GM19035 (cell line): ENCODE measurements around the gene PTPRN2.
"Not testable (repeated sequence)": the region's sequence is repeated elsewhere in the genome, so short reads cannot be mapped to it uniquely, and the experiment has no call there.

Experiments used
- ATAC-seq: cut with Tn5 transposase; IDR thresholded peaks from one replicate; pipeline ENCODE4 v1.9.1; 2021; ENCODE audit not compliant: unreplicated experiment

Gene PTPRN2

GRCh38 chr7:158357106-158357897 is 230.3 kb downstream of the PTPRN2 start:
- no peak for ATAC-seq

DNA sequence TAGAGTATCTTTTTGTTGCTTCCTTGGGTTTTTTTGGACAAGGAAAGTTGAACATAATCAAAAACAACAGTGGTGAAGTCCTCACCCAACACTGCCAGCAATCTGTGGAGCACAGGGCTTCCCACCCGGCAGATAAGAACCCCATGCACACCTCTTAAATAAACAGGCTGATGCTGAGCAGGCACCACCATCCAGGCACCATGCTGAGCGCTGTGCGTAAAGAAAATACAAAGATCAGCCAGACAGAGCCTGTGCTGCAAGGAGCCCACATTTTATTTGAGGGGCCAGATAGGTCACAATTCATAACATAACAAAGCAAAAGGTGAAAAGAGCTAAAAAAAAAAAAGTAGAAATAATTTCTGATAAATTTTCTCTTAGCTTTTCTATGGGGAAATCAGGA is 231.2 kb downstream of the PTPRN2 start:
- no peak for ATAC-seq

- ATAC-seq: no peak
Observed at GRCh38 chr7:158355456-158356065, 232.1 kb downstream of the PTPRN2 start.

GRCh38 chr7:158354861-158355260 is 232.8 kb downstream of the PTPRN2 start:
- no peak for ATAC-seq

GRCh38 chr7:158353606-158354570 is 233.7 kb downstream of the PTPRN2 start:
- ATAC-seq: no peak

DNA sequence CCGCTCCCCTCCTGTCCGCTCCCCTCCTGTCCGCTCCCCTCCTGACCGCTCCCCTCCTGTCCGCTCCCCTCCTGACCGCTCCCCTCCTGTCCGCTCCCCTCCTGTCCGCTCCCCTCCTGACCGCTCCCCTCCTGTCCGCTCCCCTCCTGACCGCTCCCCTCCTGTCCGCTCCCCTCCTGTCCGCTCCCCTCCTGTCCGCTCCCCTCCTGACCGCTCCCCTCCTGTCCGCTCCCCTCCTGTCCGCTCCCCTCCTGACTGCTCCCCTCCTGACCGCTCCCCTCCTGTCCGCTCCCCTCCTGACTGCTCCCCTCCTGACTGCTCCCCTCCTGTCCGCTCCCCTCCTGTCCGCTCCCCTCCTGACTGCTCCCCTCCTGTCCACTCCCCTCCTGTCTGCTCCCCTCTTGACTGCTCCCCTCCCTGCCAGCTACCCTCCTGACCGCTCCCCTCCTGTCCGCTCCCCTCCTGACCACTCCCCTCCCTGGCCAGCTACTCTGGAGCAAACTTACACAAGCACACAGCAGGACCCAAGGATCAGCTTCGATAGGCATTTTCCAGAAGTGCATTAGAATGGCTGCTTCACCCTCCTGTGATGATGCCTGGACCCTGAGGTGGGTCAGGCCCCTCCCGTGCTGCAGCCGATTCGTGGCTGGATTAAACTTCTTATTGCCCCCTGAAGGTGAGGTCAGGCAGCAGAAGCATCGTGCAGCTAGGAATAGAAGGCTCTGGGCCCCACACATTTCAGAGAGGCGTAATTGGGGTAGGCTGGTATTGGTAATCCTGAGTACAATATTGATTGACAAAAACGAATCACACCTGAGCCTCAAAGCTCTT is 235.5 kb downstream of the PTPRN2 start:
- not testable (repeated sequence) for ATAC-seq

DNA sequence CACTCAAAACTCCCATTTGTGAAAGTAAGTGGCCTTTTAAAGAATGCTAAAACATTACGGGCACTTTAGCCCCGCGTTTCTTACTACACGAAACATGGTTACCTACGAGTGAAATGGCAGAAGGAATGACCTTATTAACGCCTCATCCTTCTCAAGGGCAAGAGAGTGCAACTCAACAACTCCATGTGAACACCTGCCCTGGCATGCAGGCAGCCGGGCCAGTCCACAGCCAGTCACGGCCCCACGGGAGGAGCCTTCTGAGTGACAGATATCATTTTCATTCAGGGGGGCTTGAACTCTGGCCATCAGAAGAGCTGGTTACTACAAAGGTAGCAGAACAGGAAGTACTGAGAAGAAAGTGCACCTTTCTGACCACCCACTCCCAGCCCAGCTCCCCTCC is 236.1 kb downstream of the PTPRN2 start:
- ATAC-seq: no peak

DNA sequence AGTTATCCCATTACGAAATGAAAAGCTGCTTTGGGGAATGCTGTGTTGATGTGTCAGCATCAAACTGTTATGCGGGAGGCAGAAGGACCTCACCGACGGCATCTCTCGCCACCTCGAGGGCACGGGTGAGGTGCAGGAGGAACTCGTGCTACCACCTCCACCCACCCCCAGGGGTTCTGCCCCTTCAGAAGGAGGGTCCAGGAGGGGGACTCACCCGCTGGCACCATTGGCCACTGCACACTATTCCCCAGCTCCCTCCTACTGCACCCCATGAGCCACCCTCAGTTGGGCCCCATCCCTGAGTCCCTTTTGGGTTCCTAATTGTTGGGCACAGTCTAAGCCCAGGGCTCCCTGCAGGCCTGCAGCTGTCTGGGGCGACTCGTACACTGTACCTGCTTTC is 236.6 kb downstream of the PTPRN2 start:
- no peak for ATAC-seq

DNA sequence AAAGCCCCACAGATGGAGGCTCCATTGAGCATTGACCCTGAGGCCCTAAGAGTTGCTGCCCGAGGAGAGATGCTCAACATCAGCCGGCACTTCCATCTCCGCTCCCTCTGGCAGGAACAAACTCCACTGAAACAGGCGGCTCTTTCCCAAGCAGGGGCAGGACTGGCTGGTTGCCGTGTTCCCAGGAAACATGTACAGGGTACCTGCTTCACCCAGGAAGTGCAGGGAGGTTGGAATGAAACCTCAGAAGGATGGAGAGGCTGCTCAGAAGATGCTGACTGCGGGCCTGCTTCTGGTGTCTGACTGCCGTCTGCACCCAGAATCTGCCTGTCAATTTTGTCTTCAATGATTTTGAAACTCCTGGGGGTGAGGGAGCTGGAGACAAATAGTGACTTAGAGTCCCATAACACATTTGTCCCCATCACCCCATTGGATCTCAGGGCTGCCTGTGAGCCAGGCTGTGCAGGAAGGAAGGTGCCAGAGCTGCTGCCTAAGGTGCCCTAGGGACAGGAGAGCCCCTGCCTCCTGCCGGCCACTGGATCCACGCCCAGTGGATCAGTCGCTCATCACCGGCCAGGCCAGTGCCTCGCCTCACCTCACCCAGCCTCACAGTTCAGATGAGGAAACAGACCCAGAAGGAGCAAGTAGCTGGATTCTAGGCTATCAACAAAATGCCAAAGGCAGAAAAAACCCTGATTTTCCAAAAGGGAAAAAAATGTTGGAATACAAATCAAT is 237.3 kb downstream of the PTPRN2 start:
- ATAC-seq: no peak

DNA sequence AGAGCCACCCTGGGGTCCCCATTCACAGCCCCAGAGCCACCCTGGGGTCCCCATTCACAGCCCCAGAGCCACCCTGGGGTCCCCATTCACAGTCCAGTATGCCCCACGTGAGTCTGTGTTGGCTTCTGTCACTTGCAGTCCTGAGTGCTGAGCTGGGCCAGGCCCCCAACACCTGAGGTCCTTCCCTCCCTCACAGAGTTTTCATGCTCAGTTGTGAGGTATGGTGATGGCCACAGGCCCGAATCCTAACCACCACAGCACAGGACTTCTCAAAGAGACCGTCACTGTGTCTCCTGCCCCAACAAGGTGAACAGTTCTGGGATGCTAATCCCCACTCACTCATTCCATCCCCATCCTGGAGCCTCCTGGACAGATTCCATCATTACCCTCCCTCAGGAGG is 239.2 kb downstream of the PTPRN2 start:
- no peak for ATAC-seq

GRCh38 chr7:158348039-158348438 is 239.6 kb downstream of the PTPRN2 start:
- not testable (repeated sequence) for ATAC-seq

- ATAC-seq: no peak
Observed at GRCh38 chr7:158345731-158346130, 241.9 kb downstream of the PTPRN2 start.

GRCh38 chr7:158344706-158345300 is 242.8 kb downstream of the PTPRN2 start:
- no peak for ATAC-seq

GRCh38 chr7:158343936-158344455 is 243.6 kb downstream of the PTPRN2 start:
- no peak for ATAC-seq

DNA sequence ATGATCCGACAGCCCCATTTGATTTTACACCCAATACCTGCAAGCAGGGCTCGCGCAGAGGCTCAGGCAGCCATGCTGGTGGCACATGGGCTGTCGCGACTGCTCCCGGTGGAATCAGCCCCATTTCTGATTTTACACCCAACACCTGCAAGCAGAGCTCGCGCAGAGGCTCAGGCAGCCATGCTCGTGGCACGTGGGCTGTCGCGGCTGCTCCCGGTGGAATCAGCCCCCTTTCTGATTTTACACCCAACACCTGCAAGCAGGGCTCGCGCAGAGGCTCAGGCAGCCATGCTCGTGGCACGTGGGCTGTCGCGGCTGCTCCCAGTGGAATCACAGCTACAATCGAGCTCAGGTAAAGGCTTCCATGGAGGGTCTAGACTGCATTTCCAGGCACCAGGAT is 244.1 kb downstream of the PTPRN2 start:
- ATAC-seq: no peak

GRCh38 chr7:158341097-158341496 is 246.5 kb downstream of the PTPRN2 start:
- ATAC-seq: not testable (repeated sequence)

DNA sequence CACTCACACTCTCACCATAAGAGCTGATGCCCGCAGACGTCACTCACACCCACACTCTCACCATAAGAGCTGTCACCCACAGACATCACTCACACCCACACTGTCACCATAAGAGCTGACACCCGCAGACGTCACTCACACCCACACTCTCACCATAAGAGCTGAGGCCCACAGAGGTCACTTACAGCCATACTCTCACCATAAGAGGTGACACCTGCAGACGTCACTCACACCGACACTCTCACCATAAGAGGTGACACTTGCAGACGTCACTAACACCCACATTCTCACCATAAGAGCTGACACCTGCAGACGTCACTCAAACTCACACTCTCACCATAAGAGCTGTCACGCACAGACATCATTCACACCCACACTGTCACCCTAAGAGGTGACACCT is 250.7 kb downstream of the PTPRN2 start:
- ATAC-seq: not testable (repeated sequence)

DNA sequence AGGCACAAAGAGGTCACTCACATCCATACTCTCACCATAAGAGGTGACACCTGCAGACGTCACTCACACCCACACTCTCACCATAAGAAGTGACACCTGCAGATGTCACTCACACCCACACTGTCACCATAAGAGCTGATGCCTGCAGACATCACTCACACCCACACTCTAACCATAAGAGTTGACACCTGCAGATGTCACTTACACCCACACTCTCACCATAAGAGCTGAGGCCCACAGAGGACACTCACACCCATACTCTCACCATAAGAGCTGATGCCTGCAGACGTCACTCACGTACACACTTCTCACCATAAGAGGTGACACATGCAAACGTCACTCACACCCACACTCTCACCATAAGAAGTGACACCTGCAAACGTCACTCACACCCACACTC is 255.1 kb downstream of the PTPRN2 start:
- not testable (repeated sequence) for ATAC-seq

- ATAC-seq: not testable (repeated sequence)
Observed at GRCh38 chr7:158331826-158332450, 255.7 kb downstream of the PTPRN2 start.
